Measurements from ENCODE around the gene LIMA1. TPM values are rescaled to one million over a fixed set of nuclear protein-coding genes. Genes with fewer than 3 reads are reported as not detected.

Gene LIMA1
- total RNA-seq, 1 donor from 2014 or later, result 98.2 TPM

DNA sequence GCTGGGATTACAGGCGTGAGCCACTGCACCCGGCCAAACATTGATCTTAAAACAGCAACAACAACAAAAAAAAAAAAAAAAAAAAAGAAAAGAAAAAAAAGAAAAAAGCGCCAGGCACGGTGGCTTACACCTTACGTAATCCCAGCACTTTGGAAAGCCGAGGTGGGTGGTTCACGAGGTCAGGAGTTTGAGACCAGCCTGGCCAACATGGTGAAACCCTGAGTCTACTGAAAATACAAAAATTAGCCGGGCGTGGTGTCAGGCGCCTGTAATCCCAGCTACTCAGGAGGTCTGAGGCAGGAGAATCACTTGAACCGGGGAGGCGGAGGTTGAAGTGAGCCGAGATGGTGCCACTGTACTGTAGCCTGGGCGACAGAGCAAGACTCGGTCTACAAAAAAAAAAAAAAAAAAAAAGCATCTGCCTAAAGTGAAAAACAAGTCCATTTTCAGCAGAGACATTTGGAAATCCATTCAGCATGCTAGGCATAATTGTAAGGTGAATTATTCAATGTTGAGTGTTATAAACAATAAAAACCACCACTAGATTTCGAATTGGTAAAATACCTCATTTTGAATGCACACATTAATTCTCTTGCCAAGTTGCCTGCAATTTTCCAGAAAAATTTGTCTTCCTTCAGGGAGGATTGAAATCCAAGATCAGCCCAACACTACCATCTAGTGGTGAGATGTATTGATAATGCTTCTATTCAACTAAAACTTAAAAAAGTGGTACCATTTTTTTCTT lies 108.2 kb downstream of the LIMA1 start:
- Histone ChIP-seq H3K27me3 (ENCODE audit: control insufficient read depth, insufficient read depth, low read length) (no peaks in the 10 kb centered on the region), H3K36me3 (ENCODE audit: control insufficient read depth, insufficient read depth, low read length) (peaks cover 7% of the 10 kb centered on the region), H3K4me3 (ENCODE audit: low read depth, low read length) (no peak overlapping the region)
- no peak for FAIRE-seq
- peak; percentile 56 for DNase-seq (ENCODE audit: low read depth)
- TF ChIP-seq, protein P1, sequence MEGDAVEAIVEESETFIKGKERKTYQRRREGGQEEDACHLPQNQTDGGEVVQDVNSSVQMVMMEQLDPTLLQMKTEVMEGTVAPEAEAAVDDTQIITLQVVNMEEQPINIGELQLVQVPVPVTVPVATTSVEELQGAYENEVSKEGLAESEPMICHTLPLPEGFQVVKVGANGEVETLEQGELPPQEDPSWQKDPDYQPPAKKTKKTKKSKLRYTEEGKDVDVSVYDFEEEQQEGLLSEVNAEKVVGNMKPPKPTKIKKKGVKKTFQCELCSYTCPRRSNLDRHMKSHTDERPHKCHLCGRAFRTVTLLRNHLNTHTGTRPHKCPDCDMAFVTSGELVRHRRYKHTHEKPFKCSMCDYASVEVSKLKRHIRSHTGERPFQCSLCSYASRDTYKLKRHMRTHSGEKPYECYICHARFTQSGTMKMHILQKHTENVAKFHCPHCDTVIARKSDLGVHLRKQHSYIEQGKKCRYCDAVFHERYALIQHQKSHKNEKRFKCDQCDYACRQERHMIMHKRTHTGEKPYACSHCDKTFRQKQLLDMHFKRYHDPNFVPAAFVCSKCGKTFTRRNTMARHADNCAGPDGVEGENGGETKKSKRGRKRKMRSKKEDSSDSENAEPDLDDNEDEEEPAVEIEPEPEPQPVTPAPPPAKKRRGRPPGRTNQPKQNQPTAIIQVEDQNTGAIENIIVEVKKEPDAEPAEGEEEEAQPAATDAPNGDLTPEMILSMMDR (IDR thresholded peaks at IDR 0.05; ENCODE audit: insufficient read depth, low read length, severe bottlenecking), result peak; percentile 28

DNA sequence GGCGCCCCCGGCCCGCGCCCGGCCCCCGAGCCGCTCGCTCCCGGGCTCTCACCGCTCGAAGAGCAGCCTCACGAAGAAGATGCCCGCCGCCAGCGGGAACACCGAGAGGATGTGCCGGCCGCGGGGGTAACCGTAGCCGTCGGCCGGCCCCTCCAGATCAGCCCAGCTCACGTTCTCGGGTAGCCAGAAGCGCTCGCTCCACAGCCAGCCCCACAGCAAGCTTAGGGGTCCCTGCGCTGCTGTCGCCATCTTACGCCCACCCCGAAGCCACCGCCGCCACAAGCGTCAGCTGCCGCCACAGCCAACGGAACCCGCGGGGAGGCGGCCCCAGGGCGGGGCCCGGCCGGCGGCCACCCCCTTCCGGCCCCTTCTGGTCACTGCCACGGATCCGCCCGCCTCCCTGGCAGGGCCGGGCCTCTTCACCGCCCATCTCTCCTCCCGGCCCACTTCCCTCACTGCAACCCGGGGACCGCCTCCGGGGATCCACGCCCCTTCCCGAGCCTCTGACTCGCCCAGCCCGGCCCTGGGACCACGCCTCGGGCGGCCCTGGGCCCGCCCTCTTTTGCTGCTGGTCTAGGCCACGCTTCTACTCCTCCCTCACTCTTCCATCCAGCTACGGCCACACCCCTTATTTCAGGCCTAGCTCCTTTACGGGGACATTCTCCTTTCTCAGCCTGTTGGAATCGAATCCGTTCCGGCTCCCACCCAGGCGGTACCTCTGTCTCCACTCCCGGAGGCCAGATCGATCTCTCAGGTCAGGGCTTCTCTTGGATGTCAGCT lies 116.1 kb downstream of the LIMA1 start, which contains the start of gene CERS5:
Gene CERS5 (minus strand): TSS at position 321 of the 780 bp plus-strand sequence. CDS start 72 bp downstream, at position 249.
- H3K27me3 ChIP-seq (ENCODE audit: control insufficient read depth, insufficient read depth, low read length), result no peaks in the 10 kb centered on the region
- H3K36me3 ChIP-seq (ENCODE audit: control insufficient read depth, insufficient read depth, low read length), result no peaks in the 10 kb centered on the region
- TF ChIP-seq, protein P1 (IDR thresholded peaks at IDR 0.05; ENCODE audit: insufficient read depth, low read length, severe bottlenecking), result no peak
- no peak for FAIRE-seq
- peak; percentile 94 for DNase-seq (ENCODE audit: low read depth)
- peak within 1 kb of the TSS; percentile 55 for H3K4me3 ChIP-seq (ENCODE audit: low read depth, low read length)

DNA sequence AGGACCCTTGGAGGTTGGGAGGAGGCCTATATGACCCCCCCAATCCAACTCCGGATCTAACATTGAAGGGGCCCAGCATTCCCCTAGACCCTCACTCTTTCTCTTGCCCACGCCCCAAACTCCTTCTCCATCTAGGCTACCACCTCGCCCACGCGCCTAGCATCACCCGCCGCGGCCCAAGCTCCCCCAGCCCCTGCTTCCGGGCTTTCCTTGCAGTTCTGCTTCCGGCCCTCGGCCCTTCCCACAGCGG lies 116.6 kb downstream of the LIMA1 start:
- FAIRE-seq (no peak), DNase-seq (ENCODE audit: low read depth) (no peak)
- peak overlapping the region; percentile 55 for H3K4me3 ChIP-seq (ENCODE audit: low read depth, low read length)
- no peaks in the 10 kb centered on the region for H3K36me3 ChIP-seq (ENCODE audit: control insufficient read depth, insufficient read depth, low read length)
- no peaks in the 10 kb centered on the region for H3K27me3 ChIP-seq (ENCODE audit: control insufficient read depth, insufficient read depth, low read length)
- TF ChIP-seq, protein P1 (IDR thresholded peaks at IDR 0.05; ENCODE audit: insufficient read depth, low read length, severe bottlenecking), result no peak

DNA sequence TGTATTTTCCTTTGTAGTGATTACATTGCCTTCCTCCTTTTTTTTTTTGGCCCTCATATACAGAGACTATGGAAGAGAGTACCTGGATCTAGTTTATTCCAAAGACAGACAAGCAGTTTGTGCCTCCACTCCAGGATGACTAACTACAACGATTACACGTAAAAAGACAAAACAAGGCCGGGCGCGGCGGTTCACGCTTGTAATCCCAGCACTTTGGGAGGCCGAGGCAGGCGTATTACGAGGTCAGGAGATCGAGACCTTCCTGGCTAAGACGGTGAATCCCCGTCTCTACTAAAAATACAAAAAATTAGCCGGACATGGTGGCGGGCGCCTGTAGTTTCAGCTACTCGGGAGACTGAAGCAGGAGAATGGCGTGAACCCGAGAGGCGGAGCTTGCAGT lies 118.4 kb downstream of the LIMA1 start:
- no peak overlapping the region for H3K4me3 ChIP-seq (ENCODE audit: low read depth, low read length)
- no peaks in the 10 kb centered on the region for H3K36me3 ChIP-seq (ENCODE audit: control insufficient read depth, insufficient read depth, low read length)
- TF ChIP-seq, protein P1 (IDR thresholded peaks at IDR 0.05; ENCODE audit: insufficient read depth, low read length, severe bottlenecking), result no peak
- no peaks in the 10 kb centered on the region for H3K27me3 ChIP-seq (ENCODE audit: control insufficient read depth, insufficient read depth, low read length)
- DNase-seq (ENCODE audit: low read depth) (no peak), FAIRE-seq (no peak)

DNA sequence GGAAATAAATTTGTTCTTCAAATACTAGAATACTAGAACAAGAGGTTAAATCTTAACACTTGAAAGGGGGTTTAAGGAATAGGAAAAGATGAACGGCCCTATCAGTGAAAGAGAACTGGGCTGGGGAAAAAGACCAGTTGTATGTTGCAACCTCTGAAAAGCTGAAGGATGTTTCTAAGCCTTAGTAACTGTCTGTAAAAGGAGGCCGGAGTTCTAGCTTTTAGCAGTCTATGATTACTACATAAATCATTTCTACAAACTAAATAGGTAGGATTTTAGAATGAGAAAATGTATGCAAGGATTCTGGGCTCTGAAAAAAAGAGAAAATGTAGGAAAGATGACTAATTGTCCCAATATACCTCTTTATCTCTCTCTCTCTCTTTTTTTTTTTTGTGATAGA lies 121.1 kb downstream of the LIMA1 start:
- no peaks in the 10 kb centered on the region for H3K27me3 ChIP-seq (ENCODE audit: control insufficient read depth, insufficient read depth, low read length)
- DNase-seq (ENCODE audit: low read depth) (no peak), FAIRE-seq (no peak)
- no peak overlapping the region for H3K4me3 ChIP-seq (ENCODE audit: low read depth, low read length)
- TF ChIP-seq, protein P1 (IDR thresholded peaks at IDR 0.05; ENCODE audit: insufficient read depth, low read length, severe bottlenecking), result no peak
- H3K36me3 ChIP-seq (ENCODE audit: control insufficient read depth, insufficient read depth, low read length), result no peaks in the 10 kb centered on the region

Measured in bronchial epithelial cell (primary cell).